ENCODE data around the gene THSD4. TPM values are rescaled to one million over a fixed set of nuclear protein-coding genes. Genes with fewer than 3 reads are reported as not detected.

Gene THSD4
- total and polyA plus RNA-seq, 2 donors (not counting 1 experiment from before 2014, with no cell fraction given) = 43.1 to 95.5 TPM

GRCh38 chr15:71485094-71485693, 369.9 kb downstream of the THSD4 start:
- no peaks in the 10 kb centered on the region for H3K36me3 ChIP-seq (ENCODE audit: control insufficient read depth, insufficient read depth, low read length)
- H3K27me3 ChIP-seq (ENCODE audit: control insufficient read depth, insufficient read depth, low read length) = no peaks in the 10 kb centered on the region
- H3K4me1 ChIP-seq (ENCODE audit: control insufficient read depth, extremely low read depth, insufficient read depth, low read length) = no peaks in the 10 kb centered on the region
- H2AFZ ChIP-seq (ENCODE audit: low read length) = no peak overlapping the region
- H3K9me3 ChIP-seq (ENCODE audit: control insufficient read depth, insufficient read depth, low read depth, low read length) = no peaks in the 10 kb centered on the region
- H3K27ac ChIP-seq (ENCODE audit: insufficient read depth, low read length) = no peak overlapping the region
- H3K9ac ChIP-seq (ENCODE audit: insufficient read depth, low read length) = no peak overlapping the region
- no peaks in the 10 kb centered on the region for H3K79me2 ChIP-seq (ENCODE audit: control insufficient read depth, insufficient read depth, low read length)
- peak in 1 of 2 donors; percentile 13 for DNase-seq (ENCODE audit: low read depth in 2 of 2)
- no peak overlapping the region for H3K4me2 ChIP-seq (ENCODE audit: extremely low read depth, insufficient read depth, low read length)
- H4K20me1 ChIP-seq (ENCODE audit: control insufficient read depth, extremely low read depth, insufficient read depth, low read length) = no peaks in the 10 kb centered on the region
- TF ChIP-seq CTCF (conservative IDR thresholded peaks at IDR 0.05 in 1 of 2, IDR thresholded peaks at IDR 0.05 in 1 of 2; ENCODE audit: low read depth in 1 of 2, low read length in 2 of 2) (peak; percentile 9 to 48), EZH2 (IDR thresholded peaks at IDR 0.05; ENCODE audit: low read length, missing control alignments) (no peak)
- no peak overlapping the region for H3K4me3 ChIP-seq (replicated peaks in 1 of 4; ENCODE audit: control extremely low read depth in 1 of 4, insufficient read depth in 1 of 4, low read depth in 3 of 4, low read length in 4 of 4)

GRCh38 chr15:71489570-71489969, 374.3 kb downstream of the THSD4 start:
- no peaks in the 10 kb centered on the region for H3K9me3 ChIP-seq (ENCODE audit: control insufficient read depth, insufficient read depth, low read depth, low read length)
- no peaks in the 10 kb centered on the region for H3K36me3 ChIP-seq (ENCODE audit: control insufficient read depth, insufficient read depth, low read length)
- TF ChIP-seq EZH2 (IDR thresholded peaks at IDR 0.05; ENCODE audit: low read length, missing control alignments) (no peak), CTCF (conservative IDR thresholded peaks at IDR 0.05 in 1 of 2, IDR thresholded peaks at IDR 0.05 in 1 of 2; ENCODE audit: low read depth in 1 of 2, low read length in 2 of 2) (no peak)
- H3K4me1 ChIP-seq (ENCODE audit: control insufficient read depth, extremely low read depth, insufficient read depth, low read length) = no peaks in the 10 kb centered on the region
- H3K9ac ChIP-seq (ENCODE audit: insufficient read depth, low read length) = no peak overlapping the region
- H3K4me3 ChIP-seq (replicated peaks in 1 of 4; ENCODE audit: control extremely low read depth in 1 of 4, insufficient read depth in 1 of 4, low read depth in 3 of 4, low read length in 4 of 4) = no peak overlapping the region
- H4K20me1 ChIP-seq (ENCODE audit: control insufficient read depth, extremely low read depth, insufficient read depth, low read length) = no peaks in the 10 kb centered on the region
- H3K27ac ChIP-seq (ENCODE audit: insufficient read depth, low read length) = no peak overlapping the region
- no peaks in the 10 kb centered on the region for H3K27me3 ChIP-seq (ENCODE audit: control insufficient read depth, insufficient read depth, low read length)
- no peaks in the 10 kb centered on the region for H3K79me2 ChIP-seq (ENCODE audit: control insufficient read depth, insufficient read depth, low read length)
- no peak overlapping the region for H2AFZ ChIP-seq (ENCODE audit: low read length)
- no peak overlapping the region for H3K4me2 ChIP-seq (ENCODE audit: extremely low read depth, insufficient read depth, low read length)
- DNase-seq (ENCODE audit: low read depth in 2 of 2) = no peak

DNA sequence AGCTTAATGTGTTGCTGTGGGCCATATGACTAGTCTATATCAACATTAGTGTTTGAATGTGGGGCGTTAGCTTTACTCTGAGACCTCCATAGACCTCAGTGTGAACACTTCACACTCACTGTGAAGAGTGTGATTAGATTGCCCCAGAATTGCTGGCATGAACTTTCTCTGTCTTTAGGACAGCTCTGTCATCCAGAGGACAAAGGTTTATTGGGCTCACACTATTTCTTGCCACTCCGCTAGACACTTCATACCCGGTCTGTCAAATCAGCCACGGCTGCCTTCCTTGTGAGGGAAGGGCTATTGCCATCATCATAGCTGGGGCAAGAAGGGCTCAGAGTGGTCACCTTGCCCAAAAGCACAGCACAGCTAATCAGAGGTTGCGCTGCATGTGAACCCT, 378.3 kb downstream of the THSD4 start:
- H2AFZ ChIP-seq (ENCODE audit: low read length) = no peak overlapping the region
- no peaks in the 10 kb centered on the region for H3K79me2 ChIP-seq (ENCODE audit: control insufficient read depth, insufficient read depth, low read length)
- H3K27ac ChIP-seq (ENCODE audit: insufficient read depth, low read length) = no peak overlapping the region
- DNase-seq (ENCODE audit: low read depth in 2 of 2) = no peak
- H3K9me3 ChIP-seq (ENCODE audit: control insufficient read depth, insufficient read depth, low read depth, low read length) = no peaks in the 10 kb centered on the region
- TF ChIP-seq CTCF (conservative IDR thresholded peaks at IDR 0.05 in 1 of 2, IDR thresholded peaks at IDR 0.05 in 1 of 2; ENCODE audit: low read depth in 1 of 2, low read length in 2 of 2) (no peak), EZH2 (IDR thresholded peaks at IDR 0.05; ENCODE audit: low read length, missing control alignments) (no peak)
- H3K36me3 ChIP-seq (ENCODE audit: control insufficient read depth, insufficient read depth, low read length) = no peaks in the 10 kb centered on the region
- no peak overlapping the region for H3K4me2 ChIP-seq (ENCODE audit: extremely low read depth, insufficient read depth, low read length)
- no peak overlapping the region for H3K9ac ChIP-seq (ENCODE audit: insufficient read depth, low read length)
- H4K20me1 ChIP-seq (ENCODE audit: control insufficient read depth, extremely low read depth, insufficient read depth, low read length) = no peaks in the 10 kb centered on the region
- no peaks in the 10 kb centered on the region for H3K27me3 ChIP-seq (ENCODE audit: control insufficient read depth, insufficient read depth, low read length)
- no peak overlapping the region for H3K4me3 ChIP-seq (replicated peaks in 1 of 4; ENCODE audit: control extremely low read depth in 1 of 4, insufficient read depth in 1 of 4, low read depth in 3 of 4, low read length in 4 of 4)
- peaks cover 6% of the 10 kb centered on the region for H3K4me1 ChIP-seq (ENCODE audit: control insufficient read depth, extremely low read depth, insufficient read depth, low read length)

Data from fibroblast of lung (primary cell).